ENCODE measurements around the gene KLRF2. TPM values are rescaled to one million over a fixed set of nuclear protein-coding genes. Genes with fewer than 3 reads are reported as not detected.

KLRF2 gene
- total RNA-seq, 4 donors from 2014 or later, result not detected

DNA sequence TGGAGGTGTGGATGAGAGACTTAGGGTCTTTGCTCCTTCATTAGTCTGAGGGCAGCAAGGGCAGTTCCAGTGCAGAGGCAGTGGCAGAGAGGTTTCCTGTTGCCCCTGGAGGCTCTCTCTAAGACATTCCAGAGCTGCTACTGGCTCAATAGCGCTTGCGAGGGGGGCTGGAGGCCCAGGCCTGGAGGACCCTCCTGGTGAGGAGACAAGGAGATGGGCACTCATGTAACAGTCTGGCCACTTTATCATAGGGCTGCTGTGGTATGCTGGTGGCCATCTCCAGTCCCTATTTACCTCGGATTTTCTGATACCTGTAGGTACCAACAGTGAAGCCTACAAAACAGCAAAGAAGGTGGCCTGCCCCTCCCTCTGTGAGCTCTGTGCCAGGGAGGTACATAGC lies 38.2 kb downstream of the KLRF2 start:
- Histone ChIP-seq H3K36me3 (no peaks in the 10 kb centered on the region), H3K4me3 (replicated peaks in 1 of 3) (no peak overlapping the region), H3K27ac (no peak overlapping the region), H3K27me3 (no peaks in the 10 kb centered on the region), H3K4me1 (no peaks in the 10 kb centered on the region), H3K9me3 (no peaks in the 10 kb centered on the region)
- no peak for TF ChIP-seq POLR2A (IDR thresholded peaks at IDR 0.05)
- TF ChIP-seq, protein P1, sequence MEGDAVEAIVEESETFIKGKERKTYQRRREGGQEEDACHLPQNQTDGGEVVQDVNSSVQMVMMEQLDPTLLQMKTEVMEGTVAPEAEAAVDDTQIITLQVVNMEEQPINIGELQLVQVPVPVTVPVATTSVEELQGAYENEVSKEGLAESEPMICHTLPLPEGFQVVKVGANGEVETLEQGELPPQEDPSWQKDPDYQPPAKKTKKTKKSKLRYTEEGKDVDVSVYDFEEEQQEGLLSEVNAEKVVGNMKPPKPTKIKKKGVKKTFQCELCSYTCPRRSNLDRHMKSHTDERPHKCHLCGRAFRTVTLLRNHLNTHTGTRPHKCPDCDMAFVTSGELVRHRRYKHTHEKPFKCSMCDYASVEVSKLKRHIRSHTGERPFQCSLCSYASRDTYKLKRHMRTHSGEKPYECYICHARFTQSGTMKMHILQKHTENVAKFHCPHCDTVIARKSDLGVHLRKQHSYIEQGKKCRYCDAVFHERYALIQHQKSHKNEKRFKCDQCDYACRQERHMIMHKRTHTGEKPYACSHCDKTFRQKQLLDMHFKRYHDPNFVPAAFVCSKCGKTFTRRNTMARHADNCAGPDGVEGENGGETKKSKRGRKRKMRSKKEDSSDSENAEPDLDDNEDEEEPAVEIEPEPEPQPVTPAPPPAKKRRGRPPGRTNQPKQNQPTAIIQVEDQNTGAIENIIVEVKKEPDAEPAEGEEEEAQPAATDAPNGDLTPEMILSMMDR (IDR thresholded peaks at IDR 0.05), result no peak
- intact Hi-C loops (cut with DNase I), result no loop called here
- DNase-seq, result no peak
- 92 to 100% methylated on average over 2 to 3 of the region's 3 CpGs for WGBS, 2 donors

GRCh38 chr12:9920451-9920850 lies 39.2 kb downstream of the KLRF2 start:
- TF ChIP-seq POLR2A (IDR thresholded peaks at IDR 0.05), result no peak
- TF ChIP-seq, protein P1 (IDR thresholded peaks at IDR 0.05), result no peak
- intact Hi-C loops (cut with DNase I), result loop anchor here (5.0 kb wide), 1 partner anchor 103 kb away; no protein-coding TSS in a partner anchor
- no peak for DNase-seq
- 82 to 87% methylated on average over 10 of the region's 10 CpGs for WGBS, 2 donors
- no peak overlapping the region for H3K4me3 ChIP-seq (replicated peaks in 1 of 3)
- no peaks in the 10 kb centered on the region for H3K27me3 ChIP-seq
- H3K9me3 ChIP-seq, result no peaks in the 10 kb centered on the region
- no peaks in the 10 kb centered on the region for H3K4me1 ChIP-seq
- H3K36me3 ChIP-seq, result no peaks in the 10 kb centered on the region
- no peak overlapping the region for H3K27ac ChIP-seq

GRCh38 chr12:9922429-9922828 lies 41.1 kb downstream of the KLRF2 start:
- intact Hi-C loops (cut with DNase I), result loop anchor here (5.0 kb wide), 1 partner anchor 105 kb away; no protein-coding TSS in a partner anchor

DNA sequence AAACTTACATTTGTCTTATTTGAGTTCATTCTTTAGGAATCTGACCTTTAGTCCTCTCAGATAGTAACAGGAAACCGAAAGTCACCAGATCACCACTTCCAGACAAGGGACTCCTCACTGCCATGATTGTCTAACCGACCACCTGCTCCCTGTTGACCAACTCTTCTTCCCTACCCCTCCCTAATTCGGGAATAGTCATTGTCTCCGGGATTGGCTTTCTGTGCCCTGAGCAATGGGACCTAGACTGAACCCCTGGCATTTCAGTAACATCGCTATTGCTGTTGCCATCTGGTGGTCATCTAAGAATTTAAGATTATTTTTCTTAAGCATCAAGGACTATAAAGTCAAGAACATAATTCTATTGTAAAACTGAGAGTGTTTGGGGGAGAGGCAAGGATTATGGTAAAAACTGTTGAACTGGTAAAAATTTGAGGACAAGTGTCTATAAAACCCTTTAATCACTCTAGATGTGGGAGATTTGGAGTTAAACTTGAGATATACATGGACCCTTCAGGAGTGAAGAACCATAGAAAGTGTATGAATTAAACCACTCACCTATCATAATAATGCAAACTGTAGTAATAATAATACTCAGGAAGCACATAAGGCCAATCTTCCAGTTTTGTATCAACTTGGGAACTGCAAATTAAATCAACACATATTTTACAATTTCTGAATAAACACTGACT lies 44.6 kb downstream of the KLRF2 start:
- Histone ChIP-seq H3K9me3 (no peaks in the 10 kb centered on the region), H3K27me3 (no peaks in the 10 kb centered on the region), H3K36me3 (no peaks in the 10 kb centered on the region), H3K4me3 (replicated peaks in 1 of 3) (no peak overlapping the region), H3K4me1 (no peaks in the 10 kb centered on the region), H3K27ac (no peak overlapping the region)
- intact Hi-C loops (cut with DNase I), result loop anchor here (5.0 kb wide), 1 partner anchor 174 kb away; no protein-coding TSS in a partner anchor
- DNase-seq, result no peak
- WGBS, 2 donors, result 16 to 20% methylated on average over 5 of the region's 5 CpGs
- no peak for TF ChIP-seq POLR2A (IDR thresholded peaks at IDR 0.05)
- TF ChIP-seq, protein P1 (IDR thresholded peaks at IDR 0.05), result peak in 5 of 6 experiments; percentile 20 to 54 (median 42)

More at GRCh38 chr12:9922429-9922828, 41.1 kb downstream of the KLRF2 start:
- Histone ChIP-seq H3K27ac (no peak overlapping the region), H3K9me3 (no peaks in the 10 kb centered on the region), H3K4me1 (no peaks in the 10 kb centered on the region), H3K4me3 (replicated peaks in 1 of 3) (no peak overlapping the region), H3K36me3 (no peaks in the 10 kb centered on the region), H3K27me3 (no peaks in the 10 kb centered on the region)
- TF ChIP-seq, protein P1 (IDR thresholded peaks at IDR 0.05), result no peak
- TF ChIP-seq POLR2A (IDR thresholded peaks at IDR 0.05), result no peak
- no peak for DNase-seq
- 88 to 93% methylated on average over 1 of the region's 1 CpG for WGBS, 2 donors

- Histone ChIP-seq H3K27ac (no peak overlapping the region), H3K36me3 (no peaks in the 10 kb centered on the region), H3K4me1 (no peaks in the 10 kb centered on the region), H3K27me3 (no peaks in the 10 kb centered on the region), H3K4me3 (replicated peaks in 1 of 3) (no peak overlapping the region), H3K9me3 (no peaks in the 10 kb centered on the region)
- no peak for DNase-seq
- 85 to 89% methylated on average over 3 of the region's 3 CpGs for WGBS, 2 donors
- intact Hi-C loops (cut with DNase I), result loop anchor here (5.0 kb wide), 1 partner anchor 175 kb away; no protein-coding TSS in a partner anchor
- TF ChIP-seq, protein P1 (IDR thresholded peaks at IDR 0.05), result no peak
- no peak for TF ChIP-seq POLR2A (IDR thresholded peaks at IDR 0.05)
These were observed 45.6 kb downstream of the KLRF2 start for GRCh38 chr12:9926876-9927275.

Measured in thyroid gland (tissue), 4 donors.